GM18867 (cell line): ENCODE data around the gene HSD17B11.
"Not testable (repeated sequence)": the region's sequence is repeated elsewhere in the genome, so short reads cannot be mapped to it uniquely, and the experiment has no call there.

ENCODE experiments used
- ATAC-seq: cut with Tn5 transposase; IDR thresholded peaks from one replicate; pipeline ENCODE4 v1.9.1; 2021; ENCODE audit warnings: mild to moderate bottlenecking, moderate library complexity; ENCODE audit not compliant: unreplicated experiment

HSD17B11 gene

DNA sequence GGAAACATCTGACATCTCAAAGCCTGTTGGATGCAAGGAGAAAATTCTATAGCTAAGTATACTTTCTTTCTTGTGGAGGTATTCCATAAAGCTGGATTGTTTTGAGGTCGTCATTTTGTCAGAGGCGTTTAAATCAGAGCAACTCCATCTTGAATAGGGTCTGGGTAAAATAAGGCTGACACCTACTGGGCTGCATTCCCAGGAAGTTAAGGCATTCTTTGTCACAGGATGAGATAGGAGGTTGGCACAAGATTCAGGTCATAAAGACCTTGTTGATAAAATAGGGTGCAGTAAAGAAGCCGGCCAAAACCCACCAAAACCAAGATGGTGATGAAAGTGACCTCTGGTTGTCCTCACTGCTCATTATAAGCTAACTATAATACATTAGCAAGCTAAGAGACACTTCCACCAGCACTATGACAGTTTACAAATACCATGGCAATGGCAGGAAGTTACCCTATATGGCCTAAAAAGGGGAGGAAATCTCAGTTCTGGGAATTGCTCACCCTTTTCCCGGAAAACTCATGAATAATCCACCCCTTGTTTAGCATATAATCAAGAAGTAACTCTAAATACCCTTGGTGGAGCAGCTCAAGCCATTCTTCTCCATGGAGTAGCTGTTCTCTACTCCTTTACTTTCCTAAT, 80.2 kb downstream of the HSD17B11 start:
- ATAC-seq, result no peak

DNA sequence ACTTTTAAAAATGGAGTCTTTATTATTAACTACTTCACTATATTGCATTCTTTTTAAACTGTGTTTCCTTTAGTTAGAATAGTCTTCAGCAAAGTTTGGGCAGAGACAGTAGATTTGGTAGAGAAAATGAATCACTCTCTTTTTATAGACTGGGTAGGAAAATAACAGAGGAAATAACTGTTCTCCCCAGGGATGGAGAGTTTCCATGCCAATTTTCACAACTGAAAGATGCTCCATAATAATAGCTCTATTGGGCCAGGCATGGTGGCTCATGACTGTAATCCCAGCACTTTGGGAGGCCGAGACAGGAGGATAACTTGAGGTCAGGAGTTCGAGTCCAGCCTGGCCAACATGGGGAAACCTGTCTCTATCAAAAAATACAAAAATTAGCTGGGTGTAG, 81.4 kb downstream of the HSD17B11 start:
- no peak for ATAC-seq

GRCh38 chr4:87306056-87306455, 84.9 kb downstream of the HSD17B11 start:
- peak; percentile 58 for ATAC-seq

- ATAC-seq, result no peak
These were observed 85.4 kb downstream of the HSD17B11 start for GRCh38 chr4:87305562-87305961.

- no peak for ATAC-seq
These were observed 86.1 kb downstream of the HSD17B11 start for GRCh38 chr4:87304745-87305432.

DNA sequence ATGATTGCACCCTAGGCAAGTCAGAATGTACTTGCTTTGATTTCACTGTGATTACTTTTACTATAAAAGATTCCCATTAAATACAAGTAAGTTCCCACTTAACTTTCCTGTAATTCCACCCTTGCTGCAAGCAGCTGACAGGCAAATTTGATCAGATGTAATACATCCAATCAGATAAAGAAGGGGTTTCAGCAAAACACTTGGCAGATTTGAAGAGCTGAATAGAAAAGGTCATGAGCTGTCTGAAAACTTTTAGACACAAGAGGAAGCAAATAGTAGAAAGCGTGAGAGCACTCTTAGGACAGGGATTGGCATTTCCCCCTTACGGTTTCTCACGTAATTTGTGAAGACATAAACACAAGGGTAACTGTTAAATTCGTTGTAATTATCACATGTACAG, 91.1 kb downstream of the HSD17B11 start:
- no peak for ATAC-seq

- no peak for ATAC-seq
These were observed 92.6 kb downstream of the HSD17B11 start for GRCh38 chr4:87298362-87298761.

- not testable (repeated sequence) for ATAC-seq
These were observed 96.1 kb downstream of the HSD17B11 start for GRCh38 chr4:87294911-87295310.

- ATAC-seq, result not testable (repeated sequence)
These were observed 97.1 kb downstream of the HSD17B11 start for GRCh38 chr4:87293889-87294288.

- ATAC-seq, result no peak
These were observed 104.0 kb downstream of the HSD17B11 start for GRCh38 chr4:87286970-87287369.
